IMR-90 (cell line): Measurements from ENCODE around the gene ST3GAL5. TPM values are rescaled to one million over a fixed set of nuclear protein-coding genes. Genes with fewer than 3 reads are reported as not detected.

Experiments
- ATAC-seq: fragments of 200-7000 bp; cut with Tn5 transposase; 2 replicates; pipeline ENCODE4 v1.9.1; 2020; ENCODE audit warnings: low read depth, mild to moderate bottlenecking, moderate library complexity
- BruUV-seq: library from RNA; stranded (reverse); fragments of 400-500 nt; replicated peaks from 2 replicates; lab custom pipeline; 2021; lab: Mats Ljungman, UMichigan
- CTCF ChIA-PET: fragments of 300-600 bp; formaldehyde crosslinking; extraction: SDS; loops from one replicate; lab custom pipeline; 2021; ENCODE audit warnings: antibody characterized with exemption; lab: Yijun Ruan, JAX
- POLR2A ChIA-PET: fragments of 300-600 bp; sonication (Branson Sonifier 250); formaldehyde crosslinking; loops from one replicate; lab custom pipeline; 2022; ENCODE audit warnings: antibody characterized with exemption; ENCODE audit not compliant: unreplicated experiment; lab: Charles Lee
- DNase-seq: peaks from one replicate; pipeline ENCODE4 v3.0.0; 2013
- H2AFZ ChIP-seq: replicated peaks from 2 replicates; pipeline ENCODE3; 2013; ENCODE audit warnings: low read length, mild to moderate bottlenecking; ENCODE audit not compliant: poor library complexity
- H2AK5ac ChIP-seq: 2 replicates; pipeline ENCODE4 v1.6.1; 2013; ENCODE audit warnings: low read depth, low read length, inconsistent platforms
- H2AK9ac ChIP-seq: replicated peaks from 2 replicates; pipeline ENCODE3; 2013; ENCODE audit warnings: mild to moderate bottlenecking, low read depth, low read length, moderate library complexity; ENCODE audit not compliant: poor library complexity
- H2BK120ac ChIP-seq: 2 replicates; pipeline ENCODE4 v1.6.1; 2013; ENCODE audit warnings: low read depth, low read length, inconsistent platforms
- H2BK15ac ChIP-seq: 3 replicates; pipeline ENCODE4 v1.6.1; 2013; ENCODE audit warnings: low read depth, low read length, inconsistent platforms
- H2BK20ac ChIP-seq: 2 replicates; pipeline ENCODE4 v1.6.1; 2013; ENCODE audit warnings: low read depth, mild to moderate bottlenecking, inconsistent platforms, low read length, moderate library complexity
- H2BK5ac ChIP-seq: 2 replicates; pipeline ENCODE4 v1.6.1; 2013; ENCODE audit warnings: mild to moderate bottlenecking, low read depth, low read length, inconsistent platforms; ENCODE audit not compliant: poor library complexity, severe bottlenecking
- H3K14ac ChIP-seq: replicated peaks from 2 replicates; pipeline ENCODE4 v1.6.1; 2013; ENCODE audit warnings: low read depth, low read length, inconsistent platforms
- H3K18ac ChIP-seq: 2 replicates; pipeline ENCODE4 v1.6.1; 2013; ENCODE audit warnings: low read depth, low read length, control low read depth
- H3K23ac ChIP-seq: 2 replicates; pipeline ENCODE4 v1.6.1; 2013; ENCODE audit warnings: low read depth, low read length, inconsistent platforms
- H3K27ac ChIP-seq: 2 replicates; pipeline ENCODE4 v1.5.1; 2013; ENCODE audit warnings: mild to moderate bottlenecking, control low read depth, low read length; ENCODE audit not compliant: insufficient read depth
- H3K27me3 ChIP-seq: 2 replicates; pipeline ENCODE4 v1.6.1; 2013; ENCODE audit warnings: low read length; ENCODE audit not compliant: control insufficient read depth, insufficient read depth
- H3K36me3 ChIP-seq: 2 replicates; pipeline ENCODE4 v1.6.1; 2013; ENCODE audit warnings: low read length, mixed read lengths; ENCODE audit not compliant: control insufficient read depth, insufficient read depth
- H3K4ac ChIP-seq: 2 replicates; pipeline ENCODE4 v1.6.1; 2013; ENCODE audit warnings: low read depth, low read length, inconsistent platforms
- H3K4me1 ChIP-seq: 2 replicates; pipeline ENCODE4 v1.6.1; 2013; ENCODE audit warnings: low read length, mixed read lengths; ENCODE audit not compliant: control insufficient read depth, insufficient read depth
- H3K4me2 ChIP-seq: 2 replicates; pipeline ENCODE4 v1.6.1; 2013; ENCODE audit warnings: low read depth, mild to moderate bottlenecking, control low read depth, low read length, moderate library complexity
- H3K4me3 ChIP-seq: 2 replicates; pipeline ENCODE4 v1.5.1; 2013; ENCODE audit warnings: low read depth, mild to moderate bottlenecking, control low read depth, low read length, moderate library complexity; ENCODE audit not compliant: insufficient read depth
- H3K56ac ChIP-seq: 2 replicates; pipeline ENCODE4 v1.6.1; 2013; ENCODE audit warnings: low read length, inconsistent platforms; ENCODE audit not compliant: insufficient read depth; ENCODE audit errors: extremely low read depth
- H3K79me1 ChIP-seq, 2 experiments: 2 replicates each; pipeline ENCODE4 v1.6.1; 2013; ENCODE audit warnings: low read length in 2 of 2, inconsistent platforms in 1 of 2, low read depth in 1 of 2
- H3K9ac ChIP-seq: 2 replicates; pipeline ENCODE4 v1.6.1; 2013; ENCODE audit warnings: low read depth, low read length, control low read depth
- H3K9me1 ChIP-seq: 2 replicates; pipeline ENCODE4 v1.6.1; 2013; ENCODE audit warnings: low read length, inconsistent platforms; ENCODE audit not compliant: insufficient read depth
- H3K9me3 ChIP-seq: 2 replicates; pipeline ENCODE4 v1.6.1; 2013; ENCODE audit warnings: low read length; ENCODE audit not compliant: control insufficient read depth, insufficient read depth
- H4K20me1 ChIP-seq: 2 replicates; pipeline ENCODE4 v1.6.1; 2013; ENCODE audit warnings: low read length, inconsistent platforms; ENCODE audit not compliant: insufficient read depth
- H4K5ac ChIP-seq: 2 replicates; pipeline ENCODE4 v1.6.1; 2013; ENCODE audit warnings: mild to moderate bottlenecking, low read depth, low read length, control low read depth
- H4K8ac ChIP-seq, 2 experiments: 2 replicates each; pipeline ENCODE4 v1.6.1; 2013; ENCODE audit warnings: low read depth in 2 of 2, low read length in 2 of 2, control low read depth in 1 of 2, inconsistent platforms in 1 of 2
- H4K91ac ChIP-seq: 2 replicates; pipeline ENCODE4 v1.6.1; 2013; ENCODE audit warnings: low read depth, low read length, inconsistent platforms; ENCODE audit not compliant: insufficient read depth
- BHLHE40 ChIP-seq: fragments of 150-350 bp; IDR thresholded peaks from 2 replicates; pipeline ENCODE4 v1.6.1; 2016; ENCODE audit warnings: mild to moderate bottlenecking, low read depth, low read length
- CEBPB ChIP-seq: IDR thresholded peaks from 2 replicates; pipeline ENCODE4 v1.6.1; 2012; ENCODE audit warnings: low read depth, low read length, improper control_type of control experiment
- CHD1 ChIP-seq: IDR thresholded peaks from 2 replicates; pipeline ENCODE4 v1.6.1; 2012; ENCODE audit warnings: low read depth, low read length, improper control_type of control experiment
- FOS ChIP-seq: fragments of 150-350 bp; IDR thresholded peaks from 2 replicates; pipeline ENCODE4 v1.6.1; 2016; ENCODE audit warnings: low read depth, low read length
- MAFK ChIP-seq: IDR thresholded peaks from 2 replicates; pipeline ENCODE4 v1.6.1; 2012; ENCODE audit warnings: low read depth, low read length, improper control_type of control experiment
- MXI1 ChIP-seq: IDR thresholded peaks from 2 replicates; pipeline ENCODE4 v1.6.1; 2012; ENCODE audit warnings: low read depth, mild to moderate bottlenecking, low read length, moderate library complexity, borderline replicate concordance
- NFE2L2 ChIP-seq: fragments of 150-350 bp; IDR thresholded peaks from 2 replicates; pipeline ENCODE4 v1.6.1; 2016; ENCODE audit warnings: low read depth, mild to moderate bottlenecking, low read length
- POLR2A ChIP-seq: IDR thresholded peaks from 2 replicates; pipeline ENCODE4 v1.6.1; 2012; ENCODE audit warnings: mild to moderate bottlenecking, low read depth, low read length
- RAD21 ChIP-seq: IDR thresholded peaks from 2 replicates; pipeline ENCODE4 v1.6.1; 2012; ENCODE audit warnings: low read length, improper control_type of control experiment
- RCOR1 ChIP-seq: IDR thresholded peaks from 2 replicates; pipeline ENCODE4 v1.6.1; 2012; ENCODE audit warnings: mild to moderate bottlenecking, low read length, improper control_type of control experiment; ENCODE audit not compliant: insufficient replicate concordance
- RFX5 ChIP-seq: IDR thresholded peaks from 2 replicates; pipeline ENCODE4 v1.8.0; 2012; ENCODE audit warnings: low read depth, mild to moderate bottlenecking, low read length, moderate library complexity
- SMC3 ChIP-seq: fragments of 150-350 bp; IDR thresholded peaks from 2 replicates; pipeline ENCODE4 v1.6.1; 2016; ENCODE audit warnings: low read depth, mild to moderate bottlenecking, antibody characterized with exemption, low read length, moderate library complexity
- USF2 ChIP-seq: fragments of 150-350 bp; IDR thresholded peaks from 2 replicates; pipeline ENCODE4 v1.6.1; 2017; ENCODE audit warnings: mild to moderate bottlenecking, antibody characterized with exemption, low read length, low read depth
- WGBS, 2 experiments: methylation state at CpG; one replicate each; pipeline versions ENCODE4 v1.1.5 to v1.1.7; 2013; ENCODE audit warnings: missing lambda C conversion rate in 2 of 2; ENCODE audit not compliant: insufficient read length in 1 of 2; ENCODE audit errors: extremely low coverage in 2 of 2; 5-methylcytosine and 5-hydroxymethylcytosine counted together
- dilution Hi-C: fragments of 300-500 bp; cut with HindIII; formaldehyde crosslinking; loops from one replicate; pipeline ENCODE4 v1.14.3; 2018; ENCODE audit warnings: low sequenced_read_pairs; ENCODE audit not compliant: unreplicated experiment
- in situ Hi-C: fragments of 300-500 bp; cut with MboI; formaldehyde crosslinking; loops from 3 replicates; pipeline ENCODE4 v1.14.3; 2019; ENCODE audit warnings: low sequenced_read_pairs, inconsistent platforms, mixed read lengths
- intact Hi-C: fragments of 100-400 bp; cut with micrococcal nuclease; formaldehyde crosslinking; loops from 2 replicates; pipeline ENCODE4 v1.10.0; 2022
- polyA plus RNA-seq, 3 experiments: library from polyadenylated mRNA; depleted of rRNA; stranded (reverse); fragments of >200 nt; gene quantifications; 2 replicates each; pipeline ENCODE4 v1.2.3, GENCODE V29; 2012; ENCODE audit warnings: low replicate concordance in 1 of 3
- total RNA-seq: library from RNA; depleted of rRNA; stranded (reverse); fragments of >200 nt; gene quantifications from 2 replicates; pipeline ENCODE4 v1.2.3, GENCODE V29; 2012
- TF ChIP-seq, protein P1 (sequence below): conservative IDR thresholded peaks from 2 replicates; pipeline ENCODE4 v1.5.1; 2012; ENCODE audit warnings: mild to moderate bottlenecking, low read depth, low read length, improper control_type of control experiment

The ST3GAL5 gene
- total and polyA plus RNA-seq, 2 of the 4 experiments (the other 2 are of a cell fraction), result 16.8 to 21.0 TPM

DNA sequence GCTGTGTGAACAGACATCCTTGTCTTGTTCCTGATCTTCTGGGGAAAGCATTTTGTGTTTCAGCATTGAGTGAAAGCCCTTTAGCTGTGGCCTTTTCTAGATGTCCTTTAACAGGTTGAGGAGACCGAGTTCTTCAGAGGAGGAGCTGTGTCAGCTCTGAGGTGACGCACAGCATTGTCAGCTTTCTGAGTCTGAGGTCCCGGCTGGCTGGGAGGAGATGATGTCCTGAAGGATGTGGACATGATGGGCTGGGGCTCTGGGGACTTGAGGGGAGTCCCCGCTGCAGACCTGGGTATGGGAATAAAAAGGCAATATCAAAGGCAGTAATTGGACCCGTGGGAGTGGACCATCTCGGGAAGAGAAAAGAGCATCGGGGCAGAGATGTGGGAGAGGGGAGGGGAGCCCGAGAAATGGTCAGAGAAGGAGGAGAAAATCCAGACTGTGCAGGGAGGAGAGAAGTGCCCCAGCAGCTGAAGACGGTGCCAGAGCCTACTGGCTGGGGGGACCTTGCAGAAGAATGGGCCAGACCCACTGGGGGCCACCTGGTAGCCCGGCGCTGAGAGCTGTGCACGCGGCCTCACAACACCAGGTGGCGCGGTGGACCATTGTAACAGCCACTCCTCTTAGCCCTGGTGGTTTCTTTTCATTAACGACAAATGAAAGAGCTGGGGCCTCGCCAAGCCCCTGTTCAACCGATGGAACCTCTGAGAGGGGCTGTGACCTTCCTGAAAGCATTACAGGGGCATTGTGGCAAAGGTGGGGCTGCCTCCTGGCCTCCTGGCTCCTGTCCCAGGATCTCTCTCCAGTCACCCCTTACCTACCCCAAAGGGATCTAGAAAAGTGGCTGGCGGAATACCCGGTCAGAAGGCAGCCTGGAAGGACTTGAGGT, 61.6 kb downstream of the ST3GAL5 start:
- no peaks in the 10 kb centered on the region for H4K20me1 ChIP-seq
- peaks cover 9% of the 10 kb centered on the region for H3K27me3 ChIP-seq
- no peak overlapping the region for H2BK5ac ChIP-seq
- H3K9ac ChIP-seq, result peak overlapping the region; percentile 8; the same call in 1 of the 2 replicates
- ChIA-PET CTCF (interaction anchor here (0.6 to 11.9 kb wide), 19 partner anchors 10 to 264 kb away, joined by 3 to 91 read pairs (median 3); partner anchors contain the start of gene ST3GAL5), POLR2A (interaction anchor here (1.1 kb wide), 1 partner anchor 60 kb away, joined by 4 read pairs; no protein-coding TSS in a partner anchor)
- peak overlapping the region; percentile 82 for H2BK120ac ChIP-seq
- H4K8ac ChIP-seq, result peak overlapping the region in 1 of 2 experiments; percentile 41; a peak in 1 of 4 replicates
- H3K4ac ChIP-seq, result peak overlapping the region; percentile 70; the same call in 1 of the 2 replicates
- H4K5ac ChIP-seq, result 0 out of 2 replicates have a peak overlapping the region, but pooled peaks have one; percentile 14
- no TSS peak for BruUV-seq
- dilution Hi-C loops, result no loop called here
- no peaks in the 10 kb centered on the region for H3K36me3 ChIP-seq
- H3K79me1 ChIP-seq, result no peaks in the 10 kb centered on the region
- H3K27ac ChIP-seq, result no peak overlapping the region
- peak overlapping the region; percentile 89 for H2AFZ ChIP-seq
- no peak overlapping the region for H3K56ac ChIP-seq
- ATAC-seq, result peak; percentile 100
- peak overlapping the region; percentile 54 for H3K4me2 ChIP-seq
- no peak overlapping the region for H3K18ac ChIP-seq
- H2AK5ac ChIP-seq, result peak overlapping the region; percentile 52; the same call in 1 of the 2 replicates
- intact Hi-C loops, result loop anchor here (1.0 to 2.0 kb wide), 3 partner anchors 62 to 253 kb away; no protein-coding TSS in a partner anchor
- no peak overlapping the region for H3K4me3 ChIP-seq
- H3K4me1 ChIP-seq, result no peaks in the 10 kb centered on the region
- H4K91ac ChIP-seq, result peak overlapping the region; percentile 65
- no peaks in the 10 kb centered on the region for H3K9me1 ChIP-seq
- in situ Hi-C loops, result loop anchor here (5.0 kb wide), 1 partner anchor 250 kb away; no protein-coding TSS in a partner anchor
- peak overlapping the region; percentile 85; the same call in 1 of the 3 replicates for H2BK15ac ChIP-seq
- WGBS, 2 experiments, result 43% methylated on average over 8 of the region's 20 CpGs; no CpG with 5 or more reads in 1 of the 2 experiments
- H3K9me3 ChIP-seq, result no peaks in the 10 kb centered on the region
- H2AK9ac ChIP-seq, result peak overlapping the region; percentile 83
- no peak overlapping the region for H3K23ac ChIP-seq
- peak; percentile 49 for DNase-seq
- peak overlapping the region; percentile 48; the same call in 1 of the 2 replicates for H3K14ac ChIP-seq
- peak overlapping the region; percentile 80 for H2BK20ac ChIP-seq
- TF ChIP-seq USF2 (no peak), MXI1 (no peak), MAFK (no peak), RAD21 (peak; percentile 94), RCOR1 (no peak), CHD1 (no peak; the same call in 1 of the 2 replicates), NFE2L2 (no peak), FOS (no peak), POLR2A (0 out of 2 replicates have a peak, but pooled peaks have one; percentile 36), BHLHE40 (no peak), RFX5 (no peak), CEBPB (no peak), SMC3 (peak; percentile 95)
- TF ChIP-seq, protein P1, sequence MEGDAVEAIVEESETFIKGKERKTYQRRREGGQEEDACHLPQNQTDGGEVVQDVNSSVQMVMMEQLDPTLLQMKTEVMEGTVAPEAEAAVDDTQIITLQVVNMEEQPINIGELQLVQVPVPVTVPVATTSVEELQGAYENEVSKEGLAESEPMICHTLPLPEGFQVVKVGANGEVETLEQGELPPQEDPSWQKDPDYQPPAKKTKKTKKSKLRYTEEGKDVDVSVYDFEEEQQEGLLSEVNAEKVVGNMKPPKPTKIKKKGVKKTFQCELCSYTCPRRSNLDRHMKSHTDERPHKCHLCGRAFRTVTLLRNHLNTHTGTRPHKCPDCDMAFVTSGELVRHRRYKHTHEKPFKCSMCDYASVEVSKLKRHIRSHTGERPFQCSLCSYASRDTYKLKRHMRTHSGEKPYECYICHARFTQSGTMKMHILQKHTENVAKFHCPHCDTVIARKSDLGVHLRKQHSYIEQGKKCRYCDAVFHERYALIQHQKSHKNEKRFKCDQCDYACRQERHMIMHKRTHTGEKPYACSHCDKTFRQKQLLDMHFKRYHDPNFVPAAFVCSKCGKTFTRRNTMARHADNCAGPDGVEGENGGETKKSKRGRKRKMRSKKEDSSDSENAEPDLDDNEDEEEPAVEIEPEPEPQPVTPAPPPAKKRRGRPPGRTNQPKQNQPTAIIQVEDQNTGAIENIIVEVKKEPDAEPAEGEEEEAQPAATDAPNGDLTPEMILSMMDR, result peak; percentile 92
